ENCODE data around the gene SLC35F3.

DNA sequence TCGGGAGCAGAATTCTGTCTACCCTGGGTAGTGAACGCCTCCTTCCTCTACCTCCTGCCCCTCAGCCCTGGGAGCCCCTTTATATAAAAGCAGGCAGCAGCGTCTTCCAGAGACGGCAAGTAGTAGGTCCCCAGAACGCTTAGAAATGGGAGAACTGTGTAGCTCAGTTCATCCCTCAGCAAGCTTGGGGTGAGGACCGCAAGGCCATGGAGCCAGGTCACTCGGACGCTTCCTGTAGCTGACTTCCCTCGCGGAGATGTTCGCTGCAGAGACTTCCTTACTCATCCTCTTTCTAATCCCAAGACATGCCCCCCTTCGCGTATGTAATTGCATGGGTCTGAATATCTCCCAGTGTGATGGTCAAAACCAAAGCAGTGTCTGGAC is 327.4 kb downstream of the SLC35F3 start:
- TF ChIP-seq, protein P1, sequence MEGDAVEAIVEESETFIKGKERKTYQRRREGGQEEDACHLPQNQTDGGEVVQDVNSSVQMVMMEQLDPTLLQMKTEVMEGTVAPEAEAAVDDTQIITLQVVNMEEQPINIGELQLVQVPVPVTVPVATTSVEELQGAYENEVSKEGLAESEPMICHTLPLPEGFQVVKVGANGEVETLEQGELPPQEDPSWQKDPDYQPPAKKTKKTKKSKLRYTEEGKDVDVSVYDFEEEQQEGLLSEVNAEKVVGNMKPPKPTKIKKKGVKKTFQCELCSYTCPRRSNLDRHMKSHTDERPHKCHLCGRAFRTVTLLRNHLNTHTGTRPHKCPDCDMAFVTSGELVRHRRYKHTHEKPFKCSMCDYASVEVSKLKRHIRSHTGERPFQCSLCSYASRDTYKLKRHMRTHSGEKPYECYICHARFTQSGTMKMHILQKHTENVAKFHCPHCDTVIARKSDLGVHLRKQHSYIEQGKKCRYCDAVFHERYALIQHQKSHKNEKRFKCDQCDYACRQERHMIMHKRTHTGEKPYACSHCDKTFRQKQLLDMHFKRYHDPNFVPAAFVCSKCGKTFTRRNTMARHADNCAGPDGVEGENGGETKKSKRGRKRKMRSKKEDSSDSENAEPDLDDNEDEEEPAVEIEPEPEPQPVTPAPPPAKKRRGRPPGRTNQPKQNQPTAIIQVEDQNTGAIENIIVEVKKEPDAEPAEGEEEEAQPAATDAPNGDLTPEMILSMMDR (conservative IDR thresholded peaks at IDR 0.05; ENCODE audit: low read length) = no peak
- TF ChIP-seq EZH2phosphoT487 (IDR thresholded peaks at IDR 0.05; ENCODE audit: borderline replicate concordance, low read depth, low read length) = no peak
